Stimulated activated CD8-positive, alpha-beta memory T cell treated with anti-CD3 and anti-CD28 coated beads, Interleukin-2, amount 100 ng/mL, for 1 hour (primary cell): ENCODE data around the gene GIMAP6.
A peak's percentile ranks its signal among the peaks of the same experiment; 100 is the strongest.
"Not testable (repeated sequence)": the region's sequence is repeated elsewhere in the genome, so short reads cannot be mapped to it uniquely, and the experiment has no call there.

ENCODE experiments used
- DNase-seq, 2 donors: peaks; one replicate each; pipeline ENCODE4 v3.0.0-alpha.2; 2020; ENCODE audit warnings: low read depth in 2 of 2

GIMAP6 gene

DNA sequence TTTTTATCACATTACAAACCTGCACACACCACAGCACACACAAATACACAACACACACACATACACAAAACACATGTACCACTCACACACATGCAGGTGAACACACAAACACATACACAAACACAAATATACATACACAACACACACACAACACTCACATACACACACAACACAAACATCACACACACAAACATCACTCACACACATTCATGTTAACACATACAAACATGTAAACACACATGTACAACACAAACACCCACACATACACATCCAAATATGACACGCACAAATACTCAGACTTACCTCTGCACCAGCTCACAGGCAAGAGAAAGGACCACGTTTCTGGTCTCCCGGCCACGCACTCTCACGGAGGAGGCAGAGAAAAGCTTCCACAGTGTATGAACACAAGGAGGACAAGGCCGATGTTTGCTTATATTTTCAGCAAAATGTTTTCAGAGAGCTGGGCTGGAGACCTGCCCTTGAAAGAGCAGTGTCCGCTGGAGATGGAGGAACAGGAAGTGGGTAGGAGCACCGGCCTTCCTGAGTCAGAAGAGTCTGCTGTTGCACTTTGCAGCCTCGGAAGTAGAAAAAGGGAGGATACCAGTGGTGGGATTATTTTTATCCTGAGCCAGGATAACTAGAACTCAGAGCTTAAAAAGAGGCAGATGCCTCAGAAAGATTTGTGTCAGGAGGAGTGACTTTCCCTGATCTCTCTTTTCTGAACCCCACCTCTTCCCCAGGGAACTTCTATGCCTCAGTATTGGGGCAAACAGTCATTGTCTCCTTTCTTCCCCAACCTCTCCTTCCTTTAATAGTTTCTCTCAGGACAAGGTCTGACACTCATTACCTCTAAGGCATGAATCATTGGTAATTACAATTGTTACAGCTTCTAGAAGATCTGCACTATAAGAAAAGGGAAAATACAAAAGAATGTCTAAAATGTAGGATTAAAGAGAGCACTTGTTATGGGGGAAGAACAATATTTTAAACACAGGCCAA is at the start of gene GIMAP6:
Gene GIMAP6, minus strand, starts transcription at position 520 of the 999 bp plus-strand sequence. CDS start 2,243 bp downstream, outside the sequence.
- DNase-seq: no peak

DNA sequence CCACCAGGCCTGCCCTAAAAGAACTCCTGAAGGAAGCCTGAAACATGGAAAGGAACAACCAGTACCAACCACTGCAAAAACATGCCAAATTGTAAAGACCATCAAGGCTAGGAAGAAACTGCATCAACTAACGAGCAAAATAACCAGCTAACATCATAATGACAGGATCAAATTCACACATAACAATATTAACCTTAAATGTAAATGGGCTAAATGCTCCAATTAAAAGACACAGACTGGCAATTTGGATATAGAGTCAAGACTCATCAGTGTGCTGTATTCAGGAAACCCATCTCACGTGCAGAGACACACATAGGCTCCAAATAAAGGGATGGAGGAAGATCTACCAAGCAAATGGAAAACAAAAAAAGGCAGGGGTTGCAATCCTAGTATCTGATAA is 48.2 kb upstream of the GIMAP6 start:
- DNase-seq: not testable (repeated sequence)

DNA sequence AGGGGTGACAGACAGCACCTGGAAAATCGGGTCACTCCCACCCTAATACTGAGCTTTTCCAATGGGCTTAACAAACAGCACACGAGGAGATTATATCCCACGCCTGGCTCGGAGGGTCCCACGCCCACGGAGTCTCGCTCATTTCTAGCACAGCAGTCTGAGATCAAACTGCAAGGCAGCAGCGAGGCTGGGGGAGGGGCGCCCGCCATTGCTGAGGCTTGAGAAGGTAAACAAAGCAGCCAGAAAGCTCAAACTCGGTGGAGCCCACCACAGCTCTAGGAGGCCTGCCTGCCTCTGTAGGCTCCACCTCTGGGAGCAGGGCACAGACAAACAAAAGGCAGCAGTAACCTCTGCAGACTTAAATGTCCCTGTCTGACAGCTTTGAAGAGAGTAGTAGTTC is 46.4 kb upstream of the GIMAP6 start:
- DNase-seq: not testable (repeated sequence)

DNA sequence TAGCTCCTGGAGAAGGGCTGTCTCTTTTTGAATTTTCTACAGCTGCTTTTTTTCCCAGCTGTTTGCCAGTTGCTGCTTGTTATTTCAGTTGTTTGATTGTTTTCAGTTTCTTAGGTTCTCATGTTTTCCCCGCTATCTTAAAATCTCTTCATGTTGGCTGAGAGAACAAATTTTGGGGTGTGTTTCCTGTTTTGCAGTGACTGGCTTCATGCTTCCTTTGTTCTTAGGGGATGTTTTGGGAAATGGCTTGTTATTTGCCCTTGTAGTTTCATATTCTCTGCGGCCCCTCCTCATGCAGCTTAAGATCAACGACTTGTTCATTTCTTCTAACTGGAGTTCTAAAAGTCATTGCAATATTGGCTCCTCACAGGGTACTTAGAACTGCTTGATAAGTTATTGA is 44.7 kb upstream of the GIMAP6 start:
- DNase-seq: not testable (repeated sequence)

DNA sequence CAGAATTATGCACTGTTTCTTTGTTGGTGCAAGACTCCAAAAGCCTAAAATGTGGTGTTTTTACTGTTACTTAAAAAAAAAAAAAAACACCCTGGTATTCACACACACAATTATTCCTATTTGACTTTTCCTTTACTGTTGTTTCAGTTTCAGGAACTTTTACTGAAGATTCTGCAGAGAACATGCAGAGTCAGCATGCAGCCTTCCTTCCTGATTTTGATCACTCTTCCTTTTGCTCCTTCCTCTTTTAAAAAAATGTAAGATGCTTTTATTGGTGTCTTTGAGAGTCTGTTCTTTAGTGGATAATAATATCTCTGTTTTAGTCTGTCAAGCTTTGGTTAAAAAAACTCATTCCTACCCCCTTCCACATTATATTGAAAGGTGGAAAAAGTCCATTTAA is 44.1 kb upstream of the GIMAP6 start:
- DNase-seq: not testable (repeated sequence)

DNA sequence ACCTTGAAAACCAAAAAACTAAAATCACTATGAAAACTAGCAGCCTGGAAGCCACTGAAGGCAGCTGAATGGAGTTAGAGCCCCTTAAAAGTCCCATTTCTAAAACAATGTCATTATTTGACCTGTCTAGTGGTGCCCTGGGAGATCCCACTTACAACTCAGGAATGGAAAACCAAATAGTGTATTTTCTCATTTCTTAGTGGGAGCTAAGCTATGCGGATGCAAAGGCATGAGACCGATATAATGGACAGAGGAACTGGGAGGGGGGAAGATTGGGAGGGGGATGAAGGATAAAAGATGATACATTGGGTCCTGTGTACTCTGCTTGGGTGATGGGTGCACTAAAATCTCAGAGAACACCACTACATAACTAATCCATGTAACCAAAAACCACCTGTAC is 43.5 kb upstream of the GIMAP6 start:
- no peak for DNase-seq

DNA sequence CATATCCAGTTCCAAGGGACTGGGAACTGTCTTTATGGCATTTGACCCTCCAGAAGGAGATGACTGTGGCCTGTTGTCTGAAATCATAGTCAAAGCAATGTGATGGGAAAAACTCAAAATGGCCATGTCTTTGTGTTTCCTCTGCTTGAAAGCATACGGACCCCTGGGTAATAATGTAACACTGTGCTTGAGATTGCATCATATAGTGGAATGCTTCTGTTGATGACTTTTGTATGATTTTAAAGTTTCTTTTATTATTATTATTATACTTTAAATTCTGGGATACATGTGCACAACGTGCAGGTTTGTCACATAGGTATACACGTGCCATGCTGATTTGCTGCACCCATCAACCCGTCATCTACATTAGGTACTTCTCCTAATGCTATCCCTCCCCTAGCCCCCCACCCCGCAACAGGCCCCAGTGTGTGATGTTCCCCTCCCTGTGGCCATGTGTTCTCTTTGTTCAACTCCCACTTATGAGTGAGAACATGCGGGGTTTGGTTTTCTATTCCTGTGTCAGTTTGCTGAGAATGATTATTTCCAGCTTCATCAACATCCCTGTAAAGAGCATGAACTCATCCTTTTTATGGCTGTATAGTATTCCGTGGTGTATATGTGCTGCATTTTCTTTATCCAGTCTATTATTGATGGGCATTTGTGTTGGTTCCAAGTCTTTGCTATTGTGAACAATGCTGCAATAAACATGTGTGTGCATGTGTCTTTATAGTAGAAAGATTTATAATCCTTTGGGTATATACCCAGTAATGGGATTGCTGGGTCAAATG is 39.8 kb upstream of the GIMAP6 start:
- DNase-seq: not testable (repeated sequence)

DNA sequence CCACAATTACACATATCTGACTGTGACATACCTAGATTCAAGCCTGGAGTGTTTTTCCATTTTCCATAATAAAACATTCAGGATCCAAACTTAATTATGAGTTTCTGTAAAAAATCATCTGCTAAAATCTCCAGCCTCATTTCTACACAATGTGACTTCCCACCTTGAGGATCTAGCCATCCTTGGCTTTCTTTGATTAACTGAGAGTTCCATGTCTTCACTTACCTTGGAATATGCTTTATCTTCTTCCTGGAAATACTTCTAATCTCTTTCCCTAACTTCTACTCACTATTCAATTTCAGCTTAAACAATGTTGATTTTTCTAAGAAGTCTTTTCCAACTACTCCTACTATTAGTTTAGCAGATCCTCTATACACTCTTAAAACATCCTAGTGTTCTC is 36.8 kb upstream of the GIMAP6 start:
- DNase-seq: no peak

DNA sequence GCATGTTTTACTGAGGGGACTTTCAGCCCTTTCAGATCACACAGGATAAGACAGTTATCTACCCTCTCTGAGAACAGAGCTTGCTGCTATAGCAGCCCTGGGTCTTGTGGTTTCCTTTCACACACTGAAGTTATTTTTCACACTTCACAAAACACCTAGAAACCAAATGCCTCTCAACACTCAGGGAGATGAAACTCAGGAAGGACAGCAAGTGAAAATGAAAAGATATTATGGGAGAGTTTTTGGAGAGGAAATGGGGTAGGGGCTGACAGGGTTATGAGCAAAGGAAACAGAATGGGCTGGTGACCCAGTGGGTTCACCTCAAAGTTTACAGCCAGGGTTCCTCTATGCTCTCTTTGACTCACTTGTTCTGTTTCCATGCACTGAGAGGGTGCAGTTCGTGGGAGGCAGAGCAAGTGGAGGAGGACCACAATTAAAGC is 36.3 kb upstream of the GIMAP6 start:
- DNase-seq: peak in 1 of 2 donors; percentile 37

DNA sequence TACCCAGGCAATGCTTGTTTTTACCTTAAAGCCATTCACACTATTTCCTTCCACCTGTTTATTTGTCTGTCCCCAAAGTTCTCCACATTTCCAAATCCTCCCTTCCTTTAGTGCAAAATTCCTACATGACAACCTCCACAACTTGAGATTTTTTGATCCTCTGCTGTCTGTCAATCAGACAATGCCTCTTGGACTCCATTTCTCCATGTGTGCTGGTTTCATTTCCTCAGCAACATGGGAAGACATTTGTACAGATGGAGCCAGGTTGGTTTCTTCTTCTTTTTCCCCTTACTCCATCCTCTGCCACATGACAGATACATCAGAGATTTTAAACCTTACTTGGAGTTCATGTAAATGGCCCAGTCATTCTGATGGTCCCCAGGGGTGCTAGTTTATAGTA is 34.2 kb upstream of the GIMAP6 start:
- no peak for DNase-seq

DNA sequence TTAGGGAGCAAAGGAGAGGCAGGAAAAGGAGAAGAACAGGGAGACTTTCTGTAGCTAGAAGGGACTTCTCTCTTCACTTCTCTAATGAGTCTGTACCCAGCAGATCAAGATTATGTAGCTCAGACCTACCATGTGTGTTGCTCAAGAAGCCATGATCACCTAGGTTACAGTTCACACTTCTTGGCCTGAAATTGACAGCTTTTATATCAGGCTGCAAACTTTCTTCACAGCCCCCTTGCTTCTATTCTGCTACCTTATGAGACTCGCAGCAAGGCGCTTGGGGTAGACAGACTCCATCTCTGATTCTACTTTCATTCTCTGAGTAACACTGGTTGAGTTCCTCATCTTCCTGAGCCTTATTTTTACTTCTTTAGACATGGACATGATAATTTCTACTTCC is 33.7 kb upstream of the GIMAP6 start:
- no peak for DNase-seq

DNA sequence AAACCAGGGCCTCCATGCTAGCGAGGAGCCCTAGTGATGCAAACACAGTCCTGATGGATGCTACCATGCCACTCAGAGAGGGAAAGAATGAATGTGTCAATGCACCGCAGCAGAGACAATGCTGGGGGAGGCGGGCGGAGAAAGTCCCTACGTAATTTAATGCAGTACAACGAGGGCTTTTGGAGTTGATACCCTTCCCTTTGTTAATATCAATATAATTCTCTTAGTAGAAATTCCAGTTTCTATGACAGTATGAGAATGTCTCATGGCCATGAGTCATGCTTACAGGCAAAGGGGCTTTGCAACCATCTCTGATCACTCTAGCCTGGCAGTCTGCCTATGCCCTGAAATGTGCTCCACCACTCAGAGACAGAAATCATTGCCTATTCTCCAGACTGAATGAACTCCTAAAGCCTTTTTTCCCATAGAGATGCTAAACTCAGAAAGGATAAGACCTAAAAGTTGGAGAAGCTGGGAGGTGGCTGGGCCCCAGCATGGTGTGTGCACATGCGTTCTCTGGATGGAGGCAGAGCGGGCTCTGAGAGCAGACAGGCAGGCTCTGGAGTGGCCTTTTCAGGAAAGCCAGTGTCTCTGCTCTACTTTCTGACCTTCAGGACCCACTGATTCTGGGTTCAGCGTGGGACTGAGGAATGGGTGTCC is 33.0 kb upstream of the GIMAP6 start:
- no peak for DNase-seq

DNA sequence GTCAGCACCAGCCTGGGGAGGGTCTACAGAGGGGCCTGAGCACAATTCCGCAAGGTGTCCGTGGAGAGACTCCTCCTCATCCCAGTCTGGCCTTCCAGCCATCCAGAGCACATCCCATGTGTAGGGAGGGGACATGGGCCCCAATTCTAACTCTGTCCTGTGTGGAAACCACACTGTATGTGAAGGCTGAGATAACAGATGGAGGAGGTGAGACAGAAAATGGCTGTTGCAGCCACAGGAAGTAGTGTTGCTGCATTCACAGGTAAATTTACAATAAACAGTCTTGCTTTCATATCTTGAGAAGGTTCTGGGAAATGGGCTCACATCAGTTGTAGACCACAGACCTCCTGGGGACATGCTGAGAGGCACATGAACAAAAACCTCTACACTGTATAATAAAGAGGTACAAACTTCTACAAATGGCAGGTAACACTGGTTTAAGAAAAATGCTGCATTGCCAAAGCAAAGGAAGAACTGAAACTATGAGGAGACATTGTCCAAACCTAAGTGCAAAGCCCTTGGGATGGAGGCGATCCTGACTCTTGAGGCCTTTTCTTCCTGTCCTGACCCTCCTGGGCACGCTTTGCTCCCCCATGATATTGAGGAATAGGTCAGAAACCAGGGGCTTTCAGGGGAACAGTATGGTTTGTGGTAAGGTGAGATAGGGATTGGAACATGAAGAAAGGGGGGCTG is 31.8 kb upstream of the GIMAP6 start:
- no peak for DNase-seq

DNA sequence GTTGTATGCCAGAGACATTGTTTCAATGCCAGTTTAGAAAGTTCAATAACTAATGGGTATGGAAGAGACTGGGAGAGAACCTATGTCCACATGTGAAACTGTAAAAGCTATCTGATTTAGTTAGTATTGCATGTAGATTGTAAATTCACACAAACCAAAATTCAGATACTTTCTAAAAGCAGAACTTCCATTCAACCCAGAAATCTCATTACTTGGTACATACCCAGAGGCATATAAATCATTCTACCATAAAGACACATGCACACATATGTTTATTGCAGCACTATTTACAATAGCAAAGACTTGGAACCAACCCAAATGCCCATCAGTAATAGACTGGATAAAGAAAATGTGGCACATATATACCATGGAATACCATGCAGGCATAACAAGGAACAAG is 30.6 kb upstream of the GIMAP6 start:
- not testable (repeated sequence) for DNase-seq

DNA sequence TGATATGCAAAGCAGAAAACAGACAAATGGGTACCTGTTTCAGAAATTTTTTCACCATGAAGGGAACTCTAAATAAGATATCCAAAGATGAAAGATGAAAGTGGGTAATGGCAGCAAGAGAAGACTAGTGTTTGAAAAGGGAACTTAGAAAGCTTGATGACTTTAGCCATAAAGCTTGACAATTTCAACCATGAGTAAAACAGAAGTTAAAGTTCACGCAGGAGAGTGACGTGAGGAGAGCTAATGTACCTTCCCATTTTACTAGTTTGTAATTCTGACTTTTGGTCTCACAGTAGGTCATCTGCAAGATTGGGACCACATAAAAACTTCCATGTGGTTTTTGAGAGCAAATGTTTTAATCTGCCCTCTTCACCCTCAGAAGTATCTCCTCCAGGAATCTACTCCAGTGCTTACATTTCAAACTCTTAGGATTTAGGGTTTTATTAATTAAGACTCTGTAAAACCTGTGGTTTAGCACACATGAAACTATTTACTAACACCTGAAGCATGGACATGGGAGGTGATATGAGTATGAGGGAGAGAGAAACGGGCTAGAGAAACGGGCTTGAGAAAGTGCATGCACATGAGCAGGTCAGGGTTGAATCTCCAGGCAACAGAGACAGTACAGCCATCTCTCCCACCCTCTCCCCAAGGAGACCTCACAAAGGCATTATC is 28.9 kb upstream of the GIMAP6 start:
- DNase-seq: no peak

DNA sequence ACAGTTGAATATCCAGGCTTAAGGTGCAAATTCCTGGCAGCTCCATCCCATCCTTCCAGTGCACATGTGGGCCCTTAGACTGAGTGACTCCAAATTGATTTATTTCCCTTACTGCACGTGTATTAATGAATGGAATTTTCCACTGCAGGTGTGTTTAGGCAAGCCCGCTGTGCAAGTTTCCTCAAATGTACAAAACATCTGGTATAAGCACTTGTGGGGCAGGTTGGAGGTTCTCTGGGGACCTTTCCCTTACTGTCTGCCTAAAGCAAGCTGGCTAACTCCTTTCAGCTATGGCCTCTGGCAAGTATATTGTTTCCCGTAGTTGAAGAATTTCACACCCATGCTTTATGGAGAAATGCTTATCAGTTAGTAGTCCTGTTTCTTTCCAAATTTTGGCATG is 25.3 kb upstream of the GIMAP6 start:
- no peak for DNase-seq

DNA sequence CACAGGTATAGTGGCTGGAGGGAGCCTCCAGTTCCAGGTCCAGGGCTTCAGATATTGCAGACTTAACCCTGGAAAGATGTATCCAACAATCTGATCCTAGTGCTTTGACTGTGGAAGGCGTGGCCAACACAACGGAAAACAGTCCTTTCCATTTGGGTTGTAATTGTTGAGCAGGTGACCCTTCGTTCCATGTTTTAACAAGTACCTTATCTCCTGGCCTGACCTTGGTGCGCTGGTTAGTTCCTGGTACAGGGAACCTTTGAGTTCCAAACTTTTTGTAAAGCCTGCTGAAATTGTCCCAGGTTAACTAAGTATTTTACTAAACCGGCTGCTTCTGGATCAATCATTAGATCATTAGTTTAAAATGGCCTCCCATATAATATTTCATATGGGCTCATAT is 23.9 kb upstream of the GIMAP6 start:
- no peak for DNase-seq

DNA sequence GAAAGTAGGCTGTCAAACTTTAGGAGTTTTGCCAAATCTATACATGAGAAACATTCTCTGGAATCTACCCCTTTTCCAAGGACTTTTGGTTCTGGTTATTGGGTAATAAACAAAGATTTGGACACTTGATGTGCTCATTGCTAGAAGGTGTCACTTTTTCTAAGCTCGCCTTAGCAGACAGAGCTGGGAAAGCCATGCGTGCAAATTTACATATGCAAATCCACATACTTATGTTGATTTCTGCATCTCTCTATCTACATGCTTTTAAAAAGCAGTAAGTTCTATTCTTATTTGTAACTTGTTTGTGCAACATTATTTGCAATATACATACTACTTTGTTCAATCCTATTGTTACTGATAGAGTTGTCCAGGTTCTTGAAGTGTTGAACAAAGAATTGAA is 22.5 kb upstream of the GIMAP6 start:
- DNase-seq: no peak

DNA sequence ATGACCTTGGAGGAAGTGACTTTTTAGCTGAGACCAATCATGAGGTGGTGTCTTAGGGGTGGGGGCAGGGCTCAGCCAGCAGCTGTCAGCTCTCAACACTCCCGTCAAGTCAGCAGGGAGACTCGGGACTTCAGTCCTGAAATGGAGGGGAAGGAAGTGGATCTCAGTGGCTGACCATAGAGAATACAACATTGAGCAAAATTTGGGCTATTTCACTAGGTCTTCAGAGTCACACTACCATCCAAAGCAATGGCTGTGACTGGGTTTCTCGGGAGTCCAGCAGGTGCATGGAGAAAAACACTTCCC is 16.8 kb upstream of the GIMAP6 start:
- no peak for DNase-seq

DNA sequence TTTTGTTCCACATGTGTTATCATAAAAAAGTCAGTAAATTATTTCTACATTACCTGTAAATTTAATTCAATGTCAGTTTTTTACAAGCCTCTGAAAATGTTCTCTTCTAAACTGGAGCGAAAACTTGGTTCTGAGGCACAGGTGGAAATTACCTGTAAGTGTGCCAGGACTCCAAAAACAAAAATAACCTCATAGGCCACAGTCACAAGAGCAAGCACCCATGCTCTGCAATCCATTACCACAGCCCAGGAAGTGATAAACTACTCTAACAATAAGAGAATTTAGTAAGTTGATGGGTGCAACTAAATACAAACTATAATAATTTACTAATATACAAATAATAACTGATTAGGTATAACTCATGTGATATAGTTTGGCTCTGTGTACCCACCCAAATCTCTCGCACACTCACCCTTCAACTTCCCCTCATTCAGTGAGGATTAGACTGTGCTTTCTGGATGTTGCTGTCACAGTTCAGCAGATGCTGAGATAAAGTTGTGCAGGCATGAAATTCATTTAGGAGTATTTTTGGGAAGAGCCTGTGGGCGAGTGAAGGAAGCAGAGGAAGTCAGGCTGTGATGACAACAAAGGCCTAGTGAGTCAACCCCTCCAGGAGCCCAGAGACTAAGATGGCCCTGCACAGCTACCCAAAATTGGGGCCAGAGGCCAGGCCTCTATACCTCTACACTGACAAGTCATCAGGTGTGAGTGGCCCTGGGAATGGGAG is 16.3 kb upstream of the GIMAP6 start:
- no peak for DNase-seq
